ENCODE measurements around the gene TIGD6. TPM values are rescaled to one million over a fixed set of nuclear protein-coding genes. Genes with fewer than 3 reads are reported as not detected.

The TIGD6 gene
- total and polyA plus RNA-seq, 9 of the 15 experiments (the other 6 are each of a cell fraction or from before 2014, with no cell fraction given), result 1.8 to 6.3 (median 3.9) TPM

DNA sequence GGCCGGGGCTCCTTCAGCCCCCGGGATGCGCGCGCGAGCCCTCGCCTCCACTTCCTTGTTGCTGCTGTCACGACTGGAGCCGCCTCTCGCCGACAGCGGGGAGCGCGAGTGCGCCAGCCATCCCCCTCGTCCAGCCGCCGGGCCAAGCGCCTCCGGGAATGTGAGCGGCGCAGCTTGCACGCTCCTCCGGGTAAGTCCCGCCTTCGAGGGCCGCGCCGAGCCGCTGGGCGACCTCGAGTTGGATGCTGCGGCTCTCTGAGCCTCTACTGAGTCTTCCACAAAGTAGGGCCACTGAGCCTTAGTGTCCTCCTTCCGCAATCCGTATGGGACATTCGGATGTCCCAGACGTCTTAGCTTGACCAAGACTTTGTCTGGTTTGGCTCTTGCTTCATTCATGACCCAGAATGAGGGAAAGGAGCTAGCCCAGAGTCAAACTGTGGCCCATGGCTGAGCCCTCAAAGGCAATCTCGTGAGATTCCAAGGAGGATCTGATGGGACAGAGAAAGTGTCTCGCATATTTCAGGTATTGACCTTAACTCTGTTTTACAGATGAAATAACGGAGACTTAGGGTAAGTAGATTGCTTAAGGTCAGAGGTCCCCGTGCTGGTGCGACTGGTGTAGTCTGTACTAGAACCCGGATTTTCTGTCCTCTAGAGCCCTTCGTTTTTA, 671 bp upstream of the TIGD6 start (continued):
- TF ChIP-seq, protein P1, sequence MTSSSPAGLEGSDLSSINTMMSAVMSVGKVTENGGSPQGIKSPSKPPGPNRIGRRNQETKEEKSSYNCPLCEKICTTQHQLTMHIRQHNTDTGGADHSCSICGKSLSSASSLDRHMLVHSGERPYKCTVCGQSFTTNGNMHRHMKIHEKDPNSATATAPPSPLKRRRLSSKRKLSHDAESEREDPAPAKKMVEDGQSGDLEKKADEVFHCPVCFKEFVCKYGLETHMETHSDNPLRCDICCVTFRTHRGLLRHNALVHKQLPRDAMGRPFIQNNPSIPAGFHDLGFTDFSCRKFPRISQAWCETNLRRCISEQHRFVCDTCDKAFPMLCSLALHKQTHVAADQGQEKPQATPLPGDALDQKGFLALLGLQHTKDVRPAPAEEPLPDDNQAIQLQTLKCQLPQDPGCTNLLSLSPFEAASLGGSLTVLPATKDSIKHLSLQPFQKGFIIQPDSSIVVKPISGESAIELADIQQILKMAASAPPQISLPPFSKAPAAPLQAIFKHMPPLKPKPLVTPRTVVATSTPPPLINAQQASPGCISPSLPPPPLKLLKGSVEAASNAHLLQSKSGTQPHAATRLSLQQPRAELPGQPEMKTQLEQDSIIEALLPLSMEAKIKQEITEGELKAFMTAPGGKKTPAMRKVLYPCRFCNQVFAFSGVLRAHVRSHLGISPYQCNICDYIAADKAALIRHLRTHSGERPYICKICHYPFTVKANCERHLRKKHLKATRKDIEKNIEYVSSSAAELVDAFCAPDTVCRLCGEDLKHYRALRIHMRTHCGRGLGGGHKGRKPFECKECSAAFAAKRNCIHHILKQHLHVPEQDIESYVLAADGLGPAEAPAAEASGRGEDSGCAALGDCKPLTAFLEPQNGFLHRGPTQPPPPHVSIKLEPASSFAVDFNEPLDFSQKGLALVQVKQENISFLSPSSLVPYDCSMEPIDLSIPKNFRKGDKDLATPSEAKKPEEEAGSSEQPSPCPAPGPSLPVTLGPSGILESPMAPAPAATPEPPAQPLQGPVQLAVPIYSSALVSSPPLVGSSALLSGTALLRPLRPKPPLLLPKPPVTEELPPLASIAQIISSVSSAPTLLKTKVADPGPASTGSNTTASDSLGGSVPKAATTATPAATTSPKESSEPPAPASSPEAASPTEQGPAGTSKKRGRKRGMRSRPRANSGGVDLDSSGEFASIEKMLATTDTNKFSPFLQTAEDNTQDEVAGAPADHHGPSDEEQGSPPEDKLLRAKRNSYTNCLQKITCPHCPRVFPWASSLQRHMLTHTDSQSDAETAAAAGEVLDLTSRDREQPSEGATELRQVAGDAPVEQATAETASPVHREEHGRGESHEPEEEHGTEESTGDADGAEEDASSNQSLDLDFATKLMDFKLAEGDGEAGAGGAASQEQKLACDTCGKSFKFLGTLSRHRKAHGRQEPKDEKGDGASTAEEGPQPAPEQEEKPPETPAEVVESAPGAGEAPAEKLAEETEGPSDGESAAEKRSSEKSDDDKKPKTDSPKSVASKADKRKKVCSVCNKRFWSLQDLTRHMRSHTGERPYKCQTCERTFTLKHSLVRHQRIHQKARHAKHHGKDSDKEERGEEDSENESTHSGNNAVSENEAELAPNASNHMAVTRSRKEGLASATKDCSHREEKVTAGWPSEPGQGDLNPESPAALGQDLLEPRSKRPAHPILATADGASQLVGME (CRISPR knock-in tag; IDR thresholded peaks at IDR 0.05), result no peak
- TF ChIP-seq ADNP (tag; IDR thresholded peaks at IDR 0.05) (no peak), ZNF764 (CRISPR knock-in tag; IDR thresholded peaks at IDR 0.05; ENCODE audit: low read depth) (no peak), NONO (IDR thresholded peaks at IDR 0.05; ENCODE audit: low read depth in 2 of 2, low read length in 1 of 2) (0 out of 4 replicates have a peak, but pooled peaks of 1 of the 2 experiments have one; percentile 15), CEBPG (CRISPR knock-in tag; IDR thresholded peaks at IDR 0.05) (peak; percentile 36; the same call in 1 of the 2 replicates), CEBPG (tag; conservative IDR thresholded peaks at IDR 0.05 in 1 of 2, IDR thresholded peaks at IDR 0.05 in 1 of 2) (no peak), ZEB2 (IDR thresholded peaks at IDR 0.05) (no peak), NR2C2 (CRISPR knock-in tag; IDR thresholded peaks at IDR 0.05) (no peak), NR2C2 (tag; IDR thresholded peaks at IDR 0.05) (peak; percentile 83), NCOR1 (IDR thresholded peaks at IDR 0.05) (no peak), RFX5 (IDR thresholded peaks at IDR 0.05; ENCODE audit: low read depth, low read length) (no peak)
- TF ChIP-seq, protein P2, sequence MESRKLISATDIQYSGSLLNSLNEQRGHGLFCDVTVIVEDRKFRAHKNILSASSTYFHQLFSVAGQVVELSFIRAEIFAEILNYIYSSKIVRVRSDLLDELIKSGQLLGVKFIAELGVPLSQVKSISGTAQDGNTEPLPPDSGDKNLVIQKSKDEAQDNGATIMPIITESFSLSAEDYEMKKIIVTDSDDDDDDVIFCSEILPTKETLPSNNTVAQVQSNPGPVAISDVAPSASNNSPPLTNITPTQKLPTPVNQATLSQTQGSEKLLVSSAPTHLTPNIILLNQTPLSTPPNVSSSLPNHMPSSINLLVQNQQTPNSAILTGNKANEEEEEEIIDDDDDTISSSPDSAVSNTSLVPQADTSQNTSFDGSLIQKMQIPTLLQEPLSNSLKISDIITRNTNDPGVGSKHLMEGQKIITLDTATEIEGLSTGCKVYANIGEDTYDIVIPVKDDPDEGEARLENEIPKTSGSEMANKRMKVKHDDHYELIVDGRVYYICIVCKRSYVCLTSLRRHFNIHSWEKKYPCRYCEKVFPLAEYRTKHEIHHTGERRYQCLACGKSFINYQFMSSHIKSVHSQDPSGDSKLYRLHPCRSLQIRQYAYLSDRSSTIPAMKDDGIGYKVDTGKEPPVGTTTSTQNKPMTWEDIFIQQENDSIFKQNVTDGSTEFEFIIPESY (CRISPR knock-in tag; IDR thresholded peaks at IDR 0.05), result no peak
- TF ChIP-seq, protein P3, sequence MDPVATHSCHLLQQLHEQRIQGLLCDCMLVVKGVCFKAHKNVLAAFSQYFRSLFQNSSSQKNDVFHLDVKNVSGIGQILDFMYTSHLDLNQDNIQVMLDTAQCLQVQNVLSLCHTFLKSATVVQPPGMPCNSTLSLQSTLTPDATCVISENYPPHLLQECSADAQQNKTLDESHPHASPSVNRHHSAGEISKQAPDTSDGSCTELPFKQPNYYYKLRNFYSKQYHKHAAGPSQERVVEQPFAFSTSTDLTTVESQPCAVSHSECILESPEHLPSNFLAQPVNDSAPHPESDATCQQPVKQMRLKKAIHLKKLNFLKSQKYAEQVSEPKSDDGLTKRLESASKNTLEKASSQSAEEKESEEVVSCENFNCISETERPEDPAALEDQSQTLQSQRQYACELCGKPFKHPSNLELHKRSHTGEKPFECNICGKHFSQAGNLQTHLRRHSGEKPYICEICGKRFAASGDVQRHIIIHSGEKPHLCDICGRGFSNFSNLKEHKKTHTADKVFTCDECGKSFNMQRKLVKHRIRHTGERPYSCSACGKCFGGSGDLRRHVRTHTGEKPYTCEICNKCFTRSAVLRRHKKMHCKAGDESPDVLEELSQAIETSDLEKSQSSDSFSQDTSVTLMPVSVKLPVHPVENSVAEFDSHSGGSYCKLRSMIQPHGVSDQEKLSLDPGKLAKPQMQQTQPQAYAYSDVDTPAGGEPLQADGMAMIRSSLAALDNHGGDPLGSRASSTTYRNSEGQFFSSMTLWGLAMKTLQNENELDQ (CRISPR knock-in tag; IDR thresholded peaks at IDR 0.05; ENCODE audit: borderline replicate concordance), result no peak
- TF ChIP-seq, protein P4, sequence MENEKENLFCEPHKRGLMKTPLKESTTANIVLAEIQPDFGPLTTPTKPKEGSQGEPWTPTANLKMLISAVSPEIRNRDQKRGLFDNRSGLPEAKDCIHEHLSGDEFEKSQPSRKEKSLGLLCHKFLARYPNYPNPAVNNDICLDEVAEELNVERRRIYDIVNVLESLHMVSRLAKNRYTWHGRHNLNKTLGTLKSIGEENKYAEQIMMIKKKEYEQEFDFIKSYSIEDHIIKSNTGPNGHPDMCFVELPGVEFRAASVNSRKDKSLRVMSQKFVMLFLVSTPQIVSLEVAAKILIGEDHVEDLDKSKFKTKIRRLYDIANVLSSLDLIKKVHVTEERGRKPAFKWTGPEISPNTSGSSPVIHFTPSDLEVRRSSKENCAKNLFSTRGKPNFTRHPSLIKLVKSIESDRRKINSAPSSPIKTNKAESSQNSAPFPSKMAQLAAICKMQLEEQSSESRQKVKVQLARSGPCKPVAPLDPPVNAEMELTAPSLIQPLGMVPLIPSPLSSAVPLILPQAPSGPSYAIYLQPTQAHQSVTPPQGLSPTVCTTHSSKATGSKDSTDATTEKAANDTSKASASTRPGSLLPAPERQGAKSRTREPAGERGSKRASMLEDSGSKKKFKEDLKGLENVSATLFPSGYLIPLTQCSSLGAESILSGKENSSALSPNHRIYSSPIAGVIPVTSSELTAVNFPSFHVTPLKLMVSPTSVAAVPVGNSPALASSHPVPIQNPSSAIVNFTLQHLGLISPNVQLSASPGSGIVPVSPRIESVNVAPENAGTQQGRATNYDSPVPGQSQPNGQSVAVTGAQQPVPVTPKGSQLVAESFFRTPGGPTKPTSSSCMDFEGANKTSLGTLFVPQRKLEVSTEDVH (IDR thresholded peaks at IDR 0.05; ENCODE audit: low read depth, partially characterized antibody), result no peak
